Measurements from ENCODE around the gene AFAP1L2. TPM values are rescaled to one million over a fixed set of nuclear protein-coding genes. Genes with fewer than 3 reads are reported as not detected.

The AFAP1L2 gene
- total and polyA plus RNA-seq, 9 of the 15 experiments (the other 6 are each of a cell fraction or from before 2014, with no cell fraction given) = 0.07 TPM; not detected in 8

- no peak for TF ChIP-seq AFF1 (IDR thresholded peaks at IDR 0.05; ENCODE audit: low read depth in 1 of 2, partially characterized antibody in 2 of 2)
- TF ChIP-seq BRD4 (IDR thresholded peaks at IDR 0.05) = no peak
Observed at GRCh38 chr10:114300036-114300645, 104.2 kb downstream of the AFAP1L2 start (continued).

GRCh38 chr10:114297136-114297705, 107.1 kb downstream of the AFAP1L2 start:
- TF ChIP-seq FOXM1 (IDR thresholded peaks at IDR 0.05; ENCODE audit: low read depth) (no peak), FOXM1 (CRISPR knock-in tag; IDR thresholded peaks at IDR 0.05; ENCODE audit: low read depth) (no peak), POLR2AphosphoS2 (IDR thresholded peaks at IDR 0.05; ENCODE audit: low read length) (no peak), RHOXF2B (CRISPR knock-in tag; conservative IDR thresholded peaks at IDR 0.05) (no peak), BMI1 (IDR thresholded peaks at IDR 0.05; ENCODE audit: low read length) (no peak), RBM34 (IDR thresholded peaks at IDR 0.05; ENCODE audit: borderline replicate concordance, insufficient read depth, low read length) (no peak), PML (IDR thresholded peaks at IDR 0.05; ENCODE audit: low read length) (no peak), SMARCA4 (IDR thresholded peaks at IDR 0.05) (no peak), POLR2G (IDR thresholded peaks at IDR 0.05; ENCODE audit: low read depth, low read length) (no peak)
- H3K9me1 ChIP-seq (ENCODE audit: control insufficient read depth, insufficient read depth, low read length) = no peaks in the 10 kb centered on the region
- H3K79me2 ChIP-seq (ENCODE audit: control insufficient read depth, insufficient read depth, low read length) = no peaks in the 10 kb centered on the region
- in situ Hi-C loops (cut with MboI) (no loop called here), intact Hi-C loops (cut with micrococcal nuclease) (no loop called here)
- H3K4me1 ChIP-seq (replicated peaks in 1 of 2; ENCODE audit: control insufficient read depth in 2 of 2, insufficient read depth in 2 of 2, low read length in 2 of 2) = no peaks in the 10 kb centered on the region
- H3K9me3 ChIP-seq (replicated peaks; ENCODE audit: control insufficient read depth, insufficient read depth, low read depth, low read length) = no peaks in the 10 kb centered on the region
- ChIA-PET POLR2A (interaction anchor here (0.6 kb wide), 1 partner anchor 317 kb away, joined by 3 read pairs; no protein-coding TSS in a partner anchor), CTCF (ENCODE audit: low intra/inter-chr PET ratio) (no interaction called here)
- H3K9ac ChIP-seq (ENCODE audit: insufficient read depth in 1 of 2, low read depth in 2 of 2, low read length in 2 of 2) = no peak overlapping the region
- ATAC-seq (no peak), FAIRE-seq (no peak), DNase-seq (ENCODE audit: extremely low read depth in 1 of 4, low spot score in 3 of 4) (no peak)
- H2AFZ ChIP-seq (ENCODE audit: low read depth, low read length) = no peak overlapping the region
- no peak overlapping the region for H3K27ac ChIP-seq (ENCODE audit: extremely low read depth, low read depth, low read length)
- BruUV-seq (replicated peaks) = no TSS peak
- no peaks in the 10 kb centered on the region for H4K20me1 ChIP-seq (replicated peaks; ENCODE audit: control insufficient read depth, insufficient read depth, low read length)
- under 1% methylated on average over 13 of the region's 14 CpGs for WGBS (ENCODE audit: insufficient coverage, low coverage, missing lambda C conversion rate)
- peaks cover 0 to 4% of the 10 kb centered on the region in 2 experiments; a peak in 1 of 5 replicates for H3K27me3 ChIP-seq (ENCODE audit: control insufficient read depth in 2 of 2, insufficient read depth in 2 of 2, low read length in 2 of 2)
- H3K4me2 ChIP-seq (ENCODE audit: insufficient read depth, low read length) = no peak overlapping the region
- H3K36me3 ChIP-seq (ENCODE audit: control insufficient read depth, insufficient read depth, low read length) = no peaks in the 10 kb centered on the region
- H3K4me3 ChIP-seq = no peak overlapping the region

Data from K562 (cell line).